KMS-11 (cell line): ENCODE measurements around the gene GLIPR1.
"Not testable (repeated sequence)": the region's sequence is repeated elsewhere in the genome, so short reads cannot be mapped to it uniquely, and the experiment has no call there.

ENCODE experiments used
- H2AFZ ChIP-seq: fragments of 200-600 bp; sonication (generic); 2 replicates; pipeline ENCODE4 v1.6.1; 2016; ENCODE audit warnings: antibody characterized with exemption, mixed run types, low read depth
- H3K27ac ChIP-seq: fragments of 200-600 bp; sonication (generic); 2 replicates; pipeline ENCODE4 v1.6.1; 2016; ENCODE audit warnings: mild to moderate bottlenecking, mixed run types
- H3K27me3 ChIP-seq: fragments of 200-600 bp; sonication (generic); 2 replicates; pipeline ENCODE4 v1.6.1; 2017; ENCODE audit warnings: mild to moderate bottlenecking, low read depth, mixed run types, moderate library complexity; ENCODE audit not compliant: insufficient read depth
- H3K36me3 ChIP-seq: fragments of 200-600 bp; sonication (generic); 2 replicates; pipeline ENCODE4 v1.6.1; 2017; ENCODE audit warnings: mild to moderate bottlenecking, mixed run types; ENCODE audit not compliant: insufficient read depth
- H3K4me1 ChIP-seq: fragments of 200-600 bp; sonication (generic); 2 replicates; pipeline ENCODE4 v1.6.1; 2016; ENCODE audit warnings: mild to moderate bottlenecking, low read depth, mixed run types; ENCODE audit not compliant: poor library complexity, severe bottlenecking
- H3K4me2 ChIP-seq: fragments of 200-600 bp; sonication (generic); 2 replicates; pipeline ENCODE4 v1.7.0; 2016; ENCODE audit warnings: mild to moderate bottlenecking, mixed run types
- H3K4me3 ChIP-seq: fragments of 200-600 bp; sonication (generic); IDR thresholded peaks from 2 replicates; pipeline ENCODE4 v1.6.1; 2017; ENCODE audit warnings: low read depth, low read length, mixed read lengths; ENCODE audit not compliant: insufficient read depth
- H3K79me2 ChIP-seq: fragments of 200-600 bp; sonication (generic); 2 replicates; pipeline ENCODE4 v1.6.1; 2016; ENCODE audit warnings: low read depth, mixed run types; ENCODE audit not compliant: insufficient read depth
- H3K9ac ChIP-seq: fragments of 200-600 bp; sonication (generic); 2 replicates; pipeline ENCODE4 v1.6.1; 2016; ENCODE audit warnings: mild to moderate bottlenecking, mixed run types
- H4K20me1 ChIP-seq: fragments of 200-600 bp; sonication (generic); 2 replicates; pipeline ENCODE4 v1.6.1; 2016; ENCODE audit warnings: mild to moderate bottlenecking, mixed run types; ENCODE audit not compliant: insufficient read depth
- TF ChIP-seq, protein P1 (sequence below): fragments of 200-600 bp; sonication (generic); conservative IDR thresholded peaks from 2 replicates; pipeline ENCODE4 v1.6.1; 2017; ENCODE audit warnings: low read depth, mild to moderate bottlenecking, antibody characterized with exemption, low read length, moderate library complexity, mixed read lengths

GLIPR1 gene

DNA sequence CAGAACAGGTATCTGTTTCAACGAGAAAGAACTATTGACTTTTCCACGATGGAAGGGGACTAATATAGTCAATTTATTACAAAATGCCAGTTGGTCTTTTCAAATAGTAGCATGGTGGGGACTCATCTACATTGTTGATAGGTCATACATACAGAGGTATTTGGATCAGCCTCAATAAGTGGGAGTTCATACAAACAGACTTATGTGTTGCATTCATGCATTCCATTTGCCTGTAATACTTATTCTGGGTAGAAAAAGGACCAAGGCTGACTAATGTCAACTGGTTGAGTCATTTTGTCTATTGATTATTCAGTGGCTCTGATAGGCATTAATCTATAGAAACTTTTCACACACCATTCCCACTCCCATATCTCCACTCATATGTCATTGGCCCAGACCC, 41.5 kb upstream of the GLIPR1 start:
- no peak overlapping the region for H3K4me3 ChIP-seq
- H3K27me3 ChIP-seq, result no peaks in the 10 kb centered on the region
- H2AFZ ChIP-seq, result no peak overlapping the region
- H3K36me3 ChIP-seq, result no peaks in the 10 kb centered on the region
- no peaks in the 10 kb centered on the region for H4K20me1 ChIP-seq
- TF ChIP-seq, protein P1, sequence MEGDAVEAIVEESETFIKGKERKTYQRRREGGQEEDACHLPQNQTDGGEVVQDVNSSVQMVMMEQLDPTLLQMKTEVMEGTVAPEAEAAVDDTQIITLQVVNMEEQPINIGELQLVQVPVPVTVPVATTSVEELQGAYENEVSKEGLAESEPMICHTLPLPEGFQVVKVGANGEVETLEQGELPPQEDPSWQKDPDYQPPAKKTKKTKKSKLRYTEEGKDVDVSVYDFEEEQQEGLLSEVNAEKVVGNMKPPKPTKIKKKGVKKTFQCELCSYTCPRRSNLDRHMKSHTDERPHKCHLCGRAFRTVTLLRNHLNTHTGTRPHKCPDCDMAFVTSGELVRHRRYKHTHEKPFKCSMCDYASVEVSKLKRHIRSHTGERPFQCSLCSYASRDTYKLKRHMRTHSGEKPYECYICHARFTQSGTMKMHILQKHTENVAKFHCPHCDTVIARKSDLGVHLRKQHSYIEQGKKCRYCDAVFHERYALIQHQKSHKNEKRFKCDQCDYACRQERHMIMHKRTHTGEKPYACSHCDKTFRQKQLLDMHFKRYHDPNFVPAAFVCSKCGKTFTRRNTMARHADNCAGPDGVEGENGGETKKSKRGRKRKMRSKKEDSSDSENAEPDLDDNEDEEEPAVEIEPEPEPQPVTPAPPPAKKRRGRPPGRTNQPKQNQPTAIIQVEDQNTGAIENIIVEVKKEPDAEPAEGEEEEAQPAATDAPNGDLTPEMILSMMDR, result no peak
- H3K4me1 ChIP-seq, result no peaks in the 10 kb centered on the region
- H3K79me2 ChIP-seq, result no peaks in the 10 kb centered on the region
- H3K4me2 ChIP-seq, result no peak overlapping the region
- no peak overlapping the region for H3K27ac ChIP-seq
- H3K9ac ChIP-seq, result no peak overlapping the region

DNA sequence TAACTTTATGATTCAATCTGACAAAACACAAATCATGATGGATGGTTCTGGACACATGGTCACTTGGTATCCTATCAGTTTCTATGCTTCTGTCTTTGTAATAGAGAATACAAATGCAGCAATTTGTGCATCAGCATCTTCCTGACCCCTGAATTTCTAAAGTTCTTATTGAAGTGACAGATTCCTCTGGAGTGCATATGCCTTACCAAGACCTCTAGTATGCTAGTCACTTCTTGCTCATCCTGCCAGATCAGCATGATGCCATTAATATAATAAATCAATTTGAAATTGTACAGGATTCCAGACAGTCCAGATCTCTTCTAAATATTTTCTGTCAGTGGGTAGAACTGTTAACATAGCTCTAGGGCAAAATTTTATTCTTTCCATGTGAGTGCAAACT, 40.6 kb upstream of the GLIPR1 start:
- H3K27me3 ChIP-seq, result no peaks in the 10 kb centered on the region
- H3K9ac ChIP-seq, result no peak overlapping the region
- H2AFZ ChIP-seq, result no peak overlapping the region
- H3K4me1 ChIP-seq, result no peaks in the 10 kb centered on the region
- H3K79me2 ChIP-seq, result no peaks in the 10 kb centered on the region
- H3K4me2 ChIP-seq, result no peak overlapping the region
- H4K20me1 ChIP-seq, result no peaks in the 10 kb centered on the region
- no peaks in the 10 kb centered on the region for H3K36me3 ChIP-seq
- no peak overlapping the region for H3K4me3 ChIP-seq
- TF ChIP-seq, protein P1, result no peak
- no peak overlapping the region for H3K27ac ChIP-seq

DNA sequence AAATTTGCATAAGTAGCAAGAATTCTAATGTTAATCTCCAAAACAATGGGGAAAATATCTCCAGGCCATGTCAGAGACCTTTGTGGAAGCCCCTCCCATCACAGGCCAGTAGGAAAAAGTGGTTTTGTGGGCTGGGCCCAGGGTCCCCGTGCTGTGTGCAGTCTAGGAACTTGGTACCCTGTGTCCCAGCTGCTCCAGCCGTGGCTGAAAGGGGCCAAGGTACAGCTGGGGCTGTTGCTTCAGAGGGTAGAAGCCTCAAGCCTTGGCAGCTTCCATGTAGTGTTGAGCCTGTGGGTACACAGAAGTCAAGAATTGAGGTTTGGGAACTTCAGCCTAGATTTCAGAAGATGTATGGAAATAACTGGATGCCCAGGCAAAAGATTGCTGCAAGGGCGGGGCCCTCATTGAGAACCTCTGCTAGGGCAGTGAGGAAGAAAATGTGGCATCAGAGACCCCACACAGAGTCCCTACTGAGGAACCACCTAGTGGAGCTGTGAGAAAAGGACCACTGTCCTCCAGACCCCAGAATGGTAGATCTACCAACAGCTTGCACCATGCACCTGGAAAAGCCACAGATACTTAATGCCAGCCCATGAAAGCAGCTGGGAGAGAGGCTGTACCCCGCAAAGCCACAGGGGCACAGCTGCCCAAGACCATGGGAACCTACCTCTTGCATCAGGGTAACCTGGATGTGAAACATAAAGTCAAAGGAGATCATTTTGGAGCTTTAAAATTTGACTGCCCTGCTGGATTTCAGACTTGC, 38.7 kb upstream of the GLIPR1 start:
- not testable (repeated sequence) for H3K4me1 ChIP-seq, H3K27ac ChIP-seq, H3K36me3 ChIP-seq, H3K4me2 ChIP-seq, H2AFZ ChIP-seq, H4K20me1 ChIP-seq, H3K27me3 ChIP-seq, H3K79me2 ChIP-seq, H3K9ac ChIP-seq, H3K4me3 ChIP-seq

DNA sequence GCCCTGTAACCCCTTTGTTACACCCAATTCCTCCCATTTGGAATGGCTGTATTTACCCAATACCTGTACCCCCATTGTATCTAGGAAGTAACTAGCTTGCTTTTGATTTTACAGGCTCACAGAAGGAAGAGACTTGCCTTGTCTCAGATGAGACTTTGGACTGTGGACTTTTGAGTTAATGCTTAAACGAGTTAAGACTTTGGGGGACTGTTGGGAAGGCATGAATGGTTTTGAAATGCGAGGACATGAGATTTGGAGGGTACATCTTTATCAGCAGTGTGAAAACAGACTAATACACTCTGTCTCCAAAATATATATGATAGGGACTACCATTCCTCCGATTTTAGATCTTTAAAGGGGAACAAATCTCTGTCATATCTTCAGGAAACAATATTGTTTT, 38.1 kb upstream of the GLIPR1 start:
- H4K20me1 ChIP-seq, H3K27ac ChIP-seq, H3K9ac ChIP-seq, H3K79me2 ChIP-seq, H2AFZ ChIP-seq, H3K4me2 ChIP-seq, H3K4me3 ChIP-seq, H3K27me3 ChIP-seq, H3K4me1 ChIP-seq, H3K36me3 ChIP-seq: not testable (repeated sequence)

DNA sequence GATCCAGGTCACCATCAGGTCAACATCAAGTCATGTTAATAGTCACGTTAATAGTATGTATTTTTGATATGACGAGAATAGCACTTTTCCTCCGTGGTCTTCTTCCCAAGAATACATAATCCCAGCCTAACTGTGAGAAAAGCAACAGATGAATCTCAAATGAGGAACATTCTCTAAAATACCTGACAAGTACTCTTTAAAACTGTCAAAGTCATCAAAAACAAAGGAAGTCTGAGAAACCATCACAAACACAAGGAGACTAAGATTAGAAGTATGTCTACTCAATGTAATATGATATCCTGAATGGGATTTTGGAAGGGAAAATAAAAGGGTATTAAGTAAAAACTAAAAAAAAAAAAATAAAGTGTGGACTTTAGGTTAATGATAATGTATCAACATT, 36.8 kb upstream of the GLIPR1 start:
- TF ChIP-seq, protein P1, result no peak
- H3K4me2 ChIP-seq, result no peak overlapping the region
- no peak overlapping the region for H3K27ac ChIP-seq
- H3K9ac ChIP-seq, result no peak overlapping the region
- H3K4me1 ChIP-seq, result no peaks in the 10 kb centered on the region
- no peaks in the 10 kb centered on the region for H3K79me2 ChIP-seq
- H3K36me3 ChIP-seq, result no peaks in the 10 kb centered on the region
- no peaks in the 10 kb centered on the region for H3K27me3 ChIP-seq
- no peak overlapping the region for H3K4me3 ChIP-seq
- H2AFZ ChIP-seq, result no peak overlapping the region
- H4K20me1 ChIP-seq, result no peaks in the 10 kb centered on the region
